GM13977 (cell line): ENCODE data around the gene YOD1.
"Not testable (repeated sequence)": the region's sequence is repeated elsewhere in the genome, so short reads cannot be mapped to it uniquely, and the experiment has no call there.

Experiments
- DNase-seq: peaks from one replicate; pipeline ENCODE4 v3.0.0; 2012; ENCODE audit warnings: low spot score
- CTCF ChIP-seq: IDR thresholded peaks from 2 replicates; pipeline ENCODE4 v1.5.1; 2012; ENCODE audit warnings: mild to moderate bottlenecking, control low read depth; ENCODE audit not compliant: insufficient read depth; ENCODE audit errors: extremely low read depth, missing control alignments
- in situ Hi-C: fragments of 300-500 bp; cut with MboI; formaldehyde crosslinking; loops from one replicate; pipeline ENCODE4 v1.12.0; 2022; ENCODE audit warnings: low sequenced_read_pairs, low pct_unique_long_range_greater_than_20kb, mixed read lengths, inconsistent platforms; ENCODE audit not compliant: unreplicated experiment

The YOD1 gene

GRCh38 chr1:207050480-207051190 is 373 bp downstream of the YOD1 start:
- peak; percentile 89 for DNase-seq

DNA sequence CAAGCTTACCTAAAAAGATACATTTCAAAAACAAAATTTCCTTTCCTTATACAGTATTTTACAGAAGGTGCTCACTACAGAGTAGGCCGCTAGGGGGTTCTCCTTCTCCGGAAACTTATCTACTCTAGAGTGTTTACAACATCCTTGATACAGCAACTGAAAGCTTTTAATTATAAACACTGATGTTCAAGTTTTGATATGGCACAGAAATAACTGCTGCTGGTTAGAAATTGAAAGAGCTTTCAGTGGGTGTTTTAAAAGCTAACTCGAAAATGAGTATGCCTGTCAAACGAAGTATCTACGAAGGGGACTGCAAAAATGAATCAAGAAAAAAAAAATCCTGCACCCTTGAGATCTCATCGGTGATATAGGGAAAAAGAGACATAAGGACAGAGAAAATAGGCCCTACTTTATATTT is 1.0 kb downstream of the YOD1 start:
- TF ChIP-seq CTCF, result peak; percentile 63
- peak; percentile 69 for DNase-seq
- in situ Hi-C loops, result no loop called here

More at GRCh38 chr1:207050480-207051190, 373 bp downstream of the YOD1 start:
- in situ Hi-C loops, result no loop called here
- no peak for TF ChIP-seq CTCF

DNA sequence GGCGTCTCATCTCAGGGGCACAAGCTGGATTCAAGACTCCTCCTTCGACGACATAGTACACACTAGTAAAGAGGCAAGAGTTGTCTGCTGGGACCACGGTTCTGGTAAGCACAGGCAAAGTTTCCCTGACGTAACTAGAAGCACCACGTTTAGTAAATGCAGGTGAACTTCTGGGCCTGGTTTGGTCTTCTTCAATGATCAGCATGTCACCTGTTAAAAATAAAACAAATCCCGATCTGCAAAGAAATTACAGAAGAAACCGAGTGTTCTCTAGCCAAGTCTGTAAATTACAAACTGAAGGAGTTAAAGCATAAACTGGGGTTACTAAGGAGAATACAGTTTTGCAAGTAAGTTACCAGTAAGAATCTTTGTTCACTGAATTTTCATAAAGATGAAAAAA is 1.5 kb downstream of the YOD1 start:
- TF ChIP-seq CTCF, result no peak
- DNase-seq, result no peak
- in situ Hi-C loops, result no loop called here

DNA sequence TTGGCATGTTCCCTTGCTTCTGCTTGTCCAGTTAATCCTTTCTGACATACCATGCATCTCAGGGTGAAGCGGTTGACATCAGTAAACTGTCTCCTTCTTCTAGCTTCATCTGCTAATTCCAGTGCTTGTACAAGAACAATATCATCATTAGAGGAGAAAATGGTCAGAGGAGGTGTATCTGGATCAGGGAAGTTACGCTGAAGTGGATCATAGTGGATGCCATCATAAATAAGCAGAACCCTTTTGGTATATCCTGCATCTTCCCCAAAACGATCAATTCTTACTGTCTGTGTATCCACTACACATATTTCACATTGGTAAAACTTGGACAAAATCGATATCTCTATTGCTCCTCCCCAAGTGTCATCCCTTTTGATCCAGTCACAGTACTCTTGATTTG is 2.0 kb downstream of the YOD1 start:
- no peak for TF ChIP-seq CTCF
- no peak for DNase-seq
- in situ Hi-C loops, result no loop called here

- TF ChIP-seq CTCF, result no peak
- in situ Hi-C loops, result no loop called here
- DNase-seq, result no peak
These were observed 3.0 kb downstream of the YOD1 start for GRCh38 chr1:207048041-207048440.

DNA sequence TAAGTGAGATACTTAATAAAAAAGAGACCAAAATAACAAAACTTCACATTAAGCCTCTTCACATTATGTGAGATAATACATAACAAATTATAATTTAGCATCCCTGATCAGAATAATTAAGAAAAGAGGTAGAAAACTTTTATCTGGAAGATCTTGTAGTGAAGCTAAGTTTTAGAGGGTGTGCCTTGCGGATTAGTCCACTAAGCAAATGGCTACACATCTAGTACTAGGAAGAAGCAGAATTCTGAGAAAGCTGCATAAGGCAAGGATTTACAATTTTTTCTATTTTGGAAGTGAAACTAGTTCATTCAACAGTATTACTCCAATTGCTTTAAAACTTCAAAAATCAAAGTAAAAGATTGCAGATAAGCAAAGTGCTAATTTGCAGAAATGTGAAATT is 3.5 kb downstream of the YOD1 start:
- no peak for TF ChIP-seq CTCF
- no peak for DNase-seq
- in situ Hi-C loops, result no loop called here

- DNase-seq, result no peak
- TF ChIP-seq CTCF, result no peak
- in situ Hi-C loops, result no loop called here
These were observed 5.6 kb downstream of the YOD1 start for GRCh38 chr1:207045453-207045852.

GRCh38 chr1:207041397-207041796 is 9.6 kb downstream of the YOD1 start:
- in situ Hi-C loops, DNase-seq: not testable (repeated sequence)
